Measurements from ENCODE around the gene RPS6KA6.

RPS6KA6 gene

DNA sequence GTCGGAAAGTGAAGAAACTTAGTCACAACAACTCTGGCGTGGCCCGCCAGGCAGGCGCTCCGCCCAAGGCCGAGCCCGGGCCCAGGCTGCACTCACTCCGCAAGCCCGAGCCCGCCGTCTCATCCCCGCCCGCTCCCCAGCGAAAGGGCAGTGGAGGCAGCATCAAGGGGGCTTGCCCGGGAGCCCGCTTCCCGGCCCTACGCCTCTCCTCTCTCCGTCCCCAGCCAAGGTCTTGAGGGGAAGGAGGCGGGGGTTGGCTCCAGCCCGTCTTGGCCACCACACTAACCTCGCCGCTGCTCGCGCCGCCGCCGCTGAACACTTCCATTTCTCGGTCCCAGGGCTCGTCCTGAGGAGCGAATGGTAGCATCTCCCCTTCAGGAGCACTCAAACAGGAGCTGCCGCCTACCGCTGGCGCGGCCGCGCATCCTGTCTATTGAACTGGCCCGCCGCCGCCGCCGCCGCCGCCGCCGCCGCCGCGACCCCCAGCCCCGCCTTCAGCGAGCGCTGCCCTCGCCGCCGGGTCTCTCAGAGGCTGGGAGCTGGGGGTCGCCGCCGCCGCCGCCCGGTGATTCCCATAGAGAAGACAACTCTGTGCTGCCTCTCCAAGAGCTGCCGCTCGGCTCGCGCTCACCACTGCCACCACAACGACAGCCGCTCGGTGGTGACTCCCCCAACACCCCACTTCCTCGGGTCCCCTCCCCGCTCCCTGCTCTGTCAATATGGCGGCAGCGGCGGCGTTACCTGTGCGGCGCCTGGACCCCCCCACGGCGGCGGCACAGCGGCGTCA, at the start of gene RPS6KA6:
RPS6KA6 (minus strand) TSS at position 667 of the 787 bp plus-strand sequence; CDS start at position 367, 300 bp downstream.
- peaks cover 4% of the 10 kb centered on the region for H3K4me1 Mint-ChIP-seq
- H3K36me3 Mint-ChIP-seq = no peaks in the 10 kb centered on the region

DNA sequence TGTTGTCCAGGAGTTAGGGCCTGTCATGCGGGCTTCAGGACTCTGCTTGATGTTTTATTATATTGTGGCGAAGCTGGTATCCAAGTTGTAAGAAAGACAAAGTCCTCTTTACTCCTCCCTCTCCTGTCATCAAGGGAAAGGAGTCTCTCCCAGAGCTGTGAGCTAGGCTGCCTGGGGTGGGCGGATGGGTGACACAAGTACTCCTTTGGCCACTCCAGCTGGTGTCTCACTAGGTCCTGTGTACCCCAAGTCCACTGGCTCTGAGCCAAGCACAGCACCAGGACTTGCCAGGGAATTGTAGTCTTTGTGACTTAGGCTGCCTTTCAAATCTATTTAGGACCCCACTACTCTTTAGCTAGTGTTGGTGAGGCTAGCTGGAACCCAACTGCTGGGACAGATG, 36.7 kb upstream of the RPS6KA6 start:
- H3K4me1 Mint-ChIP-seq = no peaks in the 10 kb centered on the region
- no peak overlapping the region for H3K4me3 Mint-ChIP-seq
- H3K36me3 Mint-ChIP-seq = no peaks in the 10 kb centered on the region
- no peak overlapping the region for H3K27ac Mint-ChIP-seq
- no peaks in the 10 kb centered on the region for H3K27me3 Mint-ChIP-seq
- peaks cover under 1% of the 10 kb centered on the region for H3K9me3 Mint-ChIP-seq

More for the DNA sequence above, at the start of gene RPS6KA6:
- peaks cover 5% of the 10 kb centered on the region for H3K9me3 Mint-ChIP-seq
- peaks cover 24% of the 10 kb centered on the region for H3K27me3 Mint-ChIP-seq
- no peak within 1 kb of the TSS for H3K27ac Mint-ChIP-seq
- peak within 1 kb of the TSS; percentile 36 for H3K4me3 Mint-ChIP-seq

DNA sequence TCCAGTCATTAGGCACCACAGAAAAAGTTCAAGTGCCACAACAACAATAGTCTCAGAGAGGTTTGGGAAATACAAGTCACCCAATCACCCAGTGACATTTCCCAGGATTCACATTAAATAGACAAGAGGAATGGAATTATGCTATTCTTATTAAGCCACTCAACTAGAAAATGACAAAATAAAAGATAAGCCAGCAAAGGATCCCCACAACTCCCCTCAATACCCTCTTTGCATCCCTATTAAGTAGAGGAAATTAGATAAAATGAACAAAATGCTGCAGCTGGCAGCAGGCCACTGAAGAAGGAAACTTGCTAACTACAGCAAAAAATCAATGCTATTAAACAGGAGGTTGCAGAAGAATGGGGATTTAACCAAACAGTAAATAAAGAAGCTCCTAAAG, 35.3 kb upstream of the RPS6KA6 start:
- no peaks in the 10 kb centered on the region for H3K36me3 Mint-ChIP-seq
- H3K9me3 Mint-ChIP-seq = peaks cover 5% of the 10 kb centered on the region
- no peak overlapping the region for H3K27ac Mint-ChIP-seq
- H3K4me3 Mint-ChIP-seq = no peak overlapping the region
- H3K4me1 Mint-ChIP-seq = no peaks in the 10 kb centered on the region
- H3K27me3 Mint-ChIP-seq = no peaks in the 10 kb centered on the region

DNA sequence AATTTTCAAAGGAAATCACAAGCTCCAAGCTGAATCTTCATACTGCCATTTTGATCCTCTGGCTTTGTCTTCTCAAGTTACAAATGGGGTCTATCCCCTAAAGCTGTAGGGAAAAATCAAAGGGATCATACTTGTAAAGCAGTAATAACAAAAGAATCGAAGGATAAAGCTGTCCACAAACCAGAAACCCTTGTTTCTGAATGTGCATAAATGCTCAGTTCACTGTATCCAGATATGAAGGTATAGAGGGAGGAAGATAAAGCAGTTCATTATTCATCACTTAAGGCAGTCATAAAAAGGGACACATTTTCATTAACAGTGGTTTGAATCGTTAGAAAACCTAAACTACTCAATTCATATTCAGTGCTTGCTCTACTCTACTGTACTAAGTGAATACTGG, 33.2 kb upstream of the RPS6KA6 start:
- Mint-ChIP-seq H3K4me3 (no peak overlapping the region), H3K4me1 (no peaks in the 10 kb centered on the region), H3K27ac (no peak overlapping the region), H3K36me3 (no peaks in the 10 kb centered on the region), H3K9me3 (peaks cover 5% of the 10 kb centered on the region), H3K27me3 (no peaks in the 10 kb centered on the region)

DNA sequence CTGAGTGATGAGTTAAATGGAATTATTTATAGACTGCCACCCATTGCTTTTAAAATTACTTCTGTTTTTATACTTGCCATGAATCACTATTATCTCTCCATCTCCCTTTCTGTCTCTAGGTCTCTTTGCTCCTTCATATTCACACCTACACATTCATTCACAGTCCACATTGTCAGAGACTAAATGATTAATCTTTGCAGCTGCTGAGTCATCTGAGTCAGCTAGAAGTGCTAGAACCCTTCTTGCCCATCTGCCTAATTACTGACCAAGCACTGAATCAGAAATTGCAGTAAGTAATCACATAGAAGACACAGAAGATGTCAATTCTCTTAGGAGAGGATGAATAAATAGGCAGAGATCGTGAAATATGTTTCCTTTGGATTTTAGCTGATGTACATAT, 31.6 kb upstream of the RPS6KA6 start:
- Mint-ChIP-seq H3K4me1 (no peaks in the 10 kb centered on the region), H3K36me3 (no peaks in the 10 kb centered on the region), H3K4me3 (no peak overlapping the region), H3K9me3 (peaks cover 5% of the 10 kb centered on the region), H3K27me3 (no peaks in the 10 kb centered on the region), H3K27ac (no peak overlapping the region)

DNA sequence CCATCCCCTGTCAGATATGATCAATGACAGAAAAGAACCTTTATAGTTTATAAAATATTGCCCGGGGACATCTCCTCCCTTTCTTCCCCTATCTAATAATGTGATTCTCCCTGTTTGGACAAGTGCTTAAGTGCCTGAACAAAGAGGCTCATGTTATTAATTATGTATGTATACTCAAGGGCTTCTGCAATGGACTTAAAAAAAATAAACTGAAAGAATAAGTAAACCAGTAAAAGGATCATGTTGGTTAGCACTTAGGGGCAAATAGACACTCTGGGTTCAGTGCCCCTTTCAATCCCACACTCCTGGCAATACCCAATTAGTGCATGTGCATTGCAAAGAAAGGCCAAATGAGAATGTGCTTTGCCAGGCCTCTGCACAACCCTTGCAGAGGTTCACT, 30.7 kb upstream of the RPS6KA6 start:
- Mint-ChIP-seq H3K9me3 (peaks cover 5% of the 10 kb centered on the region), H3K36me3 (no peaks in the 10 kb centered on the region), H3K4me3 (no peak overlapping the region), H3K4me1 (no peaks in the 10 kb centered on the region), H3K27me3 (no peaks in the 10 kb centered on the region), H3K27ac (no peak overlapping the region)

DNA sequence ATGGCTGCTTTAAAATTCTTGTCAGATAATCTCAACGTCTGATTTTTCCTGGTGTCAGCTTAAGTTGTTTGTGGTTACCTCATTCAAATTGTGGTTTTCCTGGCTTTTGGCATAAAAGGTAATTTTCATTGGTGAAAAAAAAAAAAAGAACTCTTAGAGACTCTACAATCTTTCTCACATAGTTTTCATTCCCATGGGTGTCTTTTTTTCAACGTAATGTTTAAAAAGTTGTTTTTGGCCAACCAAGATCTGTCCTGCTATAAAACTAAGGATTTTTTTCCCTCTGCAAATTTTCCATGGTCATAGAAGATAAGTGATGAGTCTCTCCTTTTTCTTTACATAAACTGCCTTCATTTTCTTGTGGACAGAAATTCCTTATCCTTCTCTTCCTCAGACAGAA, 28.9 kb upstream of the RPS6KA6 start:
- Mint-ChIP-seq H3K9me3 (peaks cover 5% of the 10 kb centered on the region), H3K27me3 (no peaks in the 10 kb centered on the region), H3K27ac (no peak overlapping the region)

DNA sequence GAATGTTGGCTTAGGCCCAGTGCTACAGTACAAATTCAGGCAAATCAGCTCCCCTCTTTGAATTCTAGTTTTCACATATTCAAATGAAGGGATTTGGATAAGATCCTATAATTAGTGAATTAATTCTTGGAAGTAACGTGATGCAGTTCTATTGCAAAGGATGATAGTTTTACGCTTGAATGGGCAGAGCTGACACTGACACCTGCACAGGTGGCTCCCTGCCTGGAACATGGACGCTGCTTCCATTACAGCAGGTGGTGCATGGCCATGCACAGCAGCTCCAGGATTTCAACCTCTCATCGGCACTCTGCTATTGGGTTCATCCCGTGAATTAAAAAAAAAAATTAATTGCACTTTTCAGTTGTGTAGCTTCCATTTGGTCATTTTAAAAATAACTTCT, 28.4 kb upstream of the RPS6KA6 start:
- H3K36me3 Mint-ChIP-seq = no peaks in the 10 kb centered on the region
- no peaks in the 10 kb centered on the region for H3K27me3 Mint-ChIP-seq
- no peak overlapping the region for H3K27ac Mint-ChIP-seq
- H3K4me1 Mint-ChIP-seq = no peaks in the 10 kb centered on the region
- H3K9me3 Mint-ChIP-seq = peaks cover 5% of the 10 kb centered on the region
- no peak overlapping the region for H3K4me3 Mint-ChIP-seq

More for the DNA sequence above, 28.9 kb upstream of the RPS6KA6 start:
- H3K4me1 Mint-ChIP-seq = no peaks in the 10 kb centered on the region
- H3K36me3 Mint-ChIP-seq = no peaks in the 10 kb centered on the region
- H3K4me3 Mint-ChIP-seq = no peak overlapping the region

DNA sequence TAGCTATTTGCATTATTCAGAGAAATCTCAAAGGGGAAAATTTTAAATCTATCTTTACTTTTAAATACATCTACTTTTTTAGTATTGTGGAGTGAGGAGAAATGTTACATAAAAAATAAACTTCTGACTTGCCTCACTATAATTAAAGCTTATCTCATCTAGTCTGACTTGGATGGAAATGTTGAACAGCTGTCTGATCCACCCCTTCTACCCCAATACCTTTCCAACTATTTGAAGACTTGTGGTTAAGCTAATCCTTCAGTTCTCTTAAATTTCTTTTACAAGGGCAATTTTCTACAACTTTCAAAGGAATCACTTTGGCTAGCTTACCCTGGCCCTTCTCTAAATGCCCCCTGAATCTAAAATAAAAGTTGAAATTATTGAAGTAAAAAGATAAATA, 17.3 kb upstream of the RPS6KA6 start:
- Mint-ChIP-seq H3K27ac (no peak overlapping the region), H3K4me1 (no peaks in the 10 kb centered on the region), H3K4me3 (no peak overlapping the region), H3K9me3 (no peaks in the 10 kb centered on the region), H3K27me3 (no peaks in the 10 kb centered on the region), H3K36me3 (no peaks in the 10 kb centered on the region)

DNA sequence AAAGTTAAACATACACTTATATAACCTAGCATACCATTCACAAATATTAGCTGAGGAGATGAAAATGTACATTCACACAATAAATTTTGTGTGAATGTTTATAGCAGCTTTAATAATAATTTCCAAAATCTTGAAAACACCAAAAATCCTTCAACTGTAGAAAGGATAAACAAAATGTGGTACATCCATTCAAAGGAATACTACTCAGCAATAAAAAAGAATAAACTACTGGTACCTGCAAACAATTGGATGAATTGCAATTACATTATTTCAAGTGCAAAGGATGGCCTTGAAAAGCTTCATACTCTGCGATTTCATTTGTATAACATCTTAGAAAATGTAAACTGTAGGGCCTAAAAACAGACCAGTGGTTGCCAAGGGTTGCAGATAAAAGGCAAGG, 11.7 kb upstream of the RPS6KA6 start:
- Mint-ChIP-seq H3K4me1 (no peaks in the 10 kb centered on the region), H3K27me3 (no peaks in the 10 kb centered on the region), H3K4me3 (no peak overlapping the region), H3K27ac (no peak overlapping the region), H3K36me3 (no peaks in the 10 kb centered on the region), H3K9me3 (no peaks in the 10 kb centered on the region)

DNA sequence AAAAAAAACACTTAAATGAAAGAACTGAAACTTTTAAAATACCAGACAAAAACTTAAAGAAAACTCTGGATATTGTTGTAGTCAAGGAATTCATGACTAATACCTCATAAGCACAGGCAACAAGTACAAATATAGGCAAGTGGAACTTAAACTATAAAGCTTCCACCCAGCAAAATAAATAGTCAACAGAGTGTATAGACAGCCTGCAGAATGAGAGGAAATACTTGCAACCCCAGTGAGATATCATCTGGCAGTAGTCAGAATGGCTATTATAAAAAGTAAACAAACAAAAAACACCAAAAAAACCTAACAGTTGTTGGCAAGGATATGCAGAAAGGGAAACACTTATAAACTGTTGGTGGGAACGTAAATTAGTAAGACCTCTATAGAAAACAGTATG, 9.6 kb upstream of the RPS6KA6 start:
- Mint-ChIP-seq H3K36me3 (no peaks in the 10 kb centered on the region), H3K4me1 (no peaks in the 10 kb centered on the region), H3K9me3 (no peaks in the 10 kb centered on the region), H3K27me3 (no peaks in the 10 kb centered on the region), H3K27ac (no peak overlapping the region), H3K4me3 (no peak overlapping the region)

DNA sequence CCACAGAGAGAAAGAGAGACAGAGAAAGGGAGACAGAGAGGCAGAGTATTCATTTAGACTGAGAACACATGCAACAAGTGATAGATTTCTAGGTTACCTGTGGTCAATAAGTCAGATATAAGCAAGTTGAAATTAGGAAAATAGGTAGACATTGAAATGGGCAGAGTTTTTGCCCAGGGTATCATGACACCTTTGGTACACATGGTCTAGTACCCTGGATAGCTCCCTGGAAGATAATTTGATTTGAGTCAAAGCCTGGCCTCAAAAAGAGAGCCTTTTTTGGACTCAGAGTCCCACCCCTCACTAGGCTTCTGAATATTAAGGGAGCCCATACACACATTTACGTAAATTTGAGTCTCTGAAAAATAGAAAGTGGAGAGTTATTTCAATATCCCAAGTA, 4.0 kb upstream of the RPS6KA6 start:
- H3K4me3 Mint-ChIP-seq = no peak overlapping the region

DNA sequence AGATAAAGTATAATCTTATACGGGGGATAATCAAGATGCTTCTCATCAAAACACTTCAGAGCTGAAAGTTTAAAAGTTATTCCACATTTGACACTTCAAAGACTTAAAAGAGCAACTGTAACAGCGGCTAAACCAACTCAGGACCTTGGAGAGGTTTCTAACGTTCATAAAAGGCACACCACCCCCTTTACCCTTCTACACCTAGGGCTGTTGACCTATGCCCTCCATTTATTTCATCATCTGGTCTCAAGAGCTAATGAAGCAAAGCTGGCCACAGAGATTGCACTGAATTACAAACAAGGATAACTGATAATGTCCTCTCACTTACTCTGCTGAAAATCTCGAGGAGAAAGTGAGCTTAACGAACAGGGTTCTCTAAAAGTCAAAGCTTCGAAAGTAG, 1.1 kb upstream of the RPS6KA6 start:
- H3K4me1 Mint-ChIP-seq = peaks cover 4% of the 10 kb centered on the region
- H3K27me3 Mint-ChIP-seq = peaks cover 19% of the 10 kb centered on the region
- H3K4me3 Mint-ChIP-seq = no peak overlapping the region
- H3K9me3 Mint-ChIP-seq = peaks cover 5% of the 10 kb centered on the region
- no peak overlapping the region for H3K27ac Mint-ChIP-seq
- no peaks in the 10 kb centered on the region for H3K36me3 Mint-ChIP-seq

More for the DNA sequence above, 4.0 kb upstream of the RPS6KA6 start:
- peaks cover 5% of the 10 kb centered on the region for H3K9me3 Mint-ChIP-seq
- no peak overlapping the region for H3K27ac Mint-ChIP-seq
- peaks cover 12% of the 10 kb centered on the region for H3K27me3 Mint-ChIP-seq
- peaks cover 1% of the 10 kb centered on the region for H3K4me1 Mint-ChIP-seq
- no peaks in the 10 kb centered on the region for H3K36me3 Mint-ChIP-seq

DNA sequence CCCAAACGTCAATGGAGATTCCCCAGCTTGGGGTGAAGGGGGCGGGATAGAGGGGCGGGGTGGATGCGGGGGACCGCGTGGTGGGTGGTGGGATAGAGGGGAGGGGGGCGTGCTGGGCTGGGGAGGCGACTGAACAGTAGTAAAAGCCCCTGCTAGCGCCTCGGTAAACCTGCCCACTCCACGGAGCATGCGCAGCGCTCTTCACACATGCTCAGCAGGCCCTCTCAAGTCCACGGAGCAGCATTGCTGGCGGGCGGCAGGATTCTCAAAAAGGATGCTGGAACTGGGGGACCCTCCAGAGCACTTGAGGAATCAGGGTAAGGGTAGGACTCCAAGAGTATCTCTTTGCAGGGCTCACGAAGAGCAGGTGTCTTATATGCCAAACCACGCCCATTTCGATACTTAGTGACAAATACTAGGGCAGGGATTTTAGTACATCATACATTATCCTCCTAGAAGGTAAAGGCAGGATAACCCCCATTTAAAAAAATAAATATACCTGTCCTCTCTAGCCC, 378 bp upstream of the RPS6KA6 start:
- H3K9me3 Mint-ChIP-seq = peaks cover 5% of the 10 kb centered on the region
- H3K4me3 Mint-ChIP-seq = no peak overlapping the region
- peaks cover 22% of the 10 kb centered on the region for H3K27me3 Mint-ChIP-seq
- peaks cover 4% of the 10 kb centered on the region for H3K4me1 Mint-ChIP-seq
- no peaks in the 10 kb centered on the region for H3K36me3 Mint-ChIP-seq
- no peak overlapping the region for H3K27ac Mint-ChIP-seq

DNA sequence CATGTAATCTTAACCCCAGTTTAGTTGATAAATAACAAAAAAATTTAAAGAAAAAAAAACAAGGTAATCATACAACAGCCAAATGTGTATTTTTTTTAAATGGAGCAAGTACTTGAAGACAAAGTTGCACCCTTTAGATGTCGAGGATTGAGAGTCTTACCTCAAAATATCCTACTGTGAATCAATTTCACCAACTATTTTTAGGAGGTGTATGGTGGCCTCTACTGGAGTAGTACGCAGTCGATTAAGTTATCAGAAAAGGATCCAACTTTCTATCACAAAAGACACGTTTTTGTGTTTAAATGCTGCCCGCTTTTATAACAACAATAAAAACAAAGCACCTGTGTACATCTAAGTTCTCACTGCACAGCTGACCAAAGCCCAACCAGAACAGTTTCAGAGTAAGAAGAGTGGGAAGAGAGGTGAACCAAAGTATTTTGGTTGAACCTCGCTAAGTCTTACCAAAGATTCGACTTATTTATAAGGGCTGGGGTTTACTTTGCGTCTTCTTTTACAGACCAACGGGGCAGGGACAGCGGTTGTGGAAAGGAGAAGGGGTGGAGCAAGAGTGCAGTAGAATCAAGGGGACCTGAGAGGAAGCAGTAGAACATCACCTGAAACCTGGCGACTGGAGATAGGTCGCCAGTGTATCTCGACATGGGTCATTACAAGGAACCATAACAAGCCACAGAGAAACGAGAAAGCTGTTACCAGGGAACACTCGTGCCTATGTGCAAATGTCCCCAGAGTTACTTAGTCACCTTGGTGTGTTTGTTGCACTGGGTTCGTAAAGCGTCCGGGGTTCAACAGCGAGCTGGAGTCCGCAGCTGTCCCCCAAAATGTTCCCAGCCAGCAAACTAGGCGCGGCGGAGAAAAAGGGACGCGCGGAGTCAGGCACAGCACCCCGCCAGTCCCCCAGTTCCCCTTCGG, 1.1 kb downstream of the RPS6KA6 start:
- peaks cover 4% of the 10 kb centered on the region for H3K4me1 Mint-ChIP-seq
- no peak overlapping the region for H3K27ac Mint-ChIP-seq
- peaks cover 24% of the 10 kb centered on the region for H3K27me3 Mint-ChIP-seq
- H3K4me3 Mint-ChIP-seq = peak overlapping the region; percentile 36
- no peaks in the 10 kb centered on the region for H3K36me3 Mint-ChIP-seq
- peaks cover 5% of the 10 kb centered on the region for H3K9me3 Mint-ChIP-seq

DNA sequence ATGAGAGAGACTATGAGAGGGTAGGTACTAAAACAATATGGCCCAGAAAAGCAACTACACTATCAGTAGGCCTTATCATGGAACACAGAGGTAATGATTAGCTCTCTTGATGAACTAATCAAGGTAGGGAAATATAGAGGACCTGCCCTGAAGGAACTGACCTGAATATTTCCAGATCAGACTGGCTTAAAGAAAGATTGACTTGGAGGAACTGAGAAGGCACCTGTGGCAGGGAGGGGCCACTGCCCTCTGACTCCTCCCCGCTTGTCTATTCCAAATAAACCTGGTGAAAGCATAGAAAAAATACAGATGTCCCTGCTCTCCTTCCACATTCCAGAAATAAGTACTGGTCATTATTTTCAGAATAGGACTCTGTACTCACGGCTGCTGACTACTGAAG, 5.5 kb downstream of the RPS6KA6 start:
- H3K9me3 Mint-ChIP-seq = no peaks in the 10 kb centered on the region

More for the DNA sequence above, 5.5 kb downstream of the RPS6KA6 start:
- Mint-ChIP-seq H3K4me1 (peaks cover 4% of the 10 kb centered on the region), H3K27ac (no peak overlapping the region), H3K4me3 (no peak overlapping the region), H3K36me3 (no peaks in the 10 kb centered on the region), H3K27me3 (peaks cover 13% of the 10 kb centered on the region)

Data from activated naive CD4-positive, alpha-beta T cell treated with anti-CD3 and anti-CD28 coated beads, Interleukin-2, amount 50 U/mL, for 24 hours (primary cell).